Type B pancreatic cell (in vitro differentiated cells): ENCODE measurements around the gene VPS37B. TPM values are rescaled to one million over a fixed set of nuclear protein-coding genes. Genes with fewer than 3 reads are reported as not detected.

Source experiments
- DNase-seq: peaks from one replicate; pipeline ENCODE4 v3.0.0; 2021; ENCODE audit warnings: mixed read lengths; ENCODE audit not compliant: unreplicated experiment; ENCODE audit errors: extremely low spot score
- H3K27ac Mint-ChIP-seq: 2 replicates; pipeline ENCODE4 v1.8.0; 2021; ENCODE audit warnings: mild to moderate bottlenecking, mixed read lengths
- H3K27me3 Mint-ChIP-seq: 2 replicates; pipeline ENCODE4 v1.8.0; 2021; ENCODE audit warnings: mixed read lengths
- H3K36me3 Mint-ChIP-seq: 2 replicates; pipeline ENCODE4 v1.8.0; 2021; ENCODE audit warnings: mixed read lengths
- H3K4me1 Mint-ChIP-seq: one replicate; pipeline ENCODE4 v1.8.0; 2021; ENCODE audit warnings: mixed read lengths; ENCODE audit not compliant: unreplicated experiment
- H3K4me3 Mint-ChIP-seq: 2 replicates; pipeline ENCODE4 v1.8.0; 2021; ENCODE audit warnings: mild to moderate bottlenecking, mixed read lengths
- H3K9me3 Mint-ChIP-seq: 2 replicates; pipeline ENCODE4 v1.8.0; 2021; ENCODE audit warnings: mixed read lengths
- total RNA-seq: library from RNA; stranded (reverse); gene quantifications from 2 replicates; pipeline ENCODE4 v1.2.1, GENCODE V29; 2021; ENCODE audit warnings: low replicate concordance
- TF ChIP-seq, protein P1 (sequence below): fragments of 200-600 bp; sonication (generic); conservative IDR thresholded peaks from 2 replicates; pipeline ENCODE4 v1.5.0; 2021; ENCODE audit warnings: antibody characterized with exemption, mild to moderate bottlenecking

Gene VPS37B
- total RNA-seq, 1 donor from 2014 or later: 32.4 TPM

DNA sequence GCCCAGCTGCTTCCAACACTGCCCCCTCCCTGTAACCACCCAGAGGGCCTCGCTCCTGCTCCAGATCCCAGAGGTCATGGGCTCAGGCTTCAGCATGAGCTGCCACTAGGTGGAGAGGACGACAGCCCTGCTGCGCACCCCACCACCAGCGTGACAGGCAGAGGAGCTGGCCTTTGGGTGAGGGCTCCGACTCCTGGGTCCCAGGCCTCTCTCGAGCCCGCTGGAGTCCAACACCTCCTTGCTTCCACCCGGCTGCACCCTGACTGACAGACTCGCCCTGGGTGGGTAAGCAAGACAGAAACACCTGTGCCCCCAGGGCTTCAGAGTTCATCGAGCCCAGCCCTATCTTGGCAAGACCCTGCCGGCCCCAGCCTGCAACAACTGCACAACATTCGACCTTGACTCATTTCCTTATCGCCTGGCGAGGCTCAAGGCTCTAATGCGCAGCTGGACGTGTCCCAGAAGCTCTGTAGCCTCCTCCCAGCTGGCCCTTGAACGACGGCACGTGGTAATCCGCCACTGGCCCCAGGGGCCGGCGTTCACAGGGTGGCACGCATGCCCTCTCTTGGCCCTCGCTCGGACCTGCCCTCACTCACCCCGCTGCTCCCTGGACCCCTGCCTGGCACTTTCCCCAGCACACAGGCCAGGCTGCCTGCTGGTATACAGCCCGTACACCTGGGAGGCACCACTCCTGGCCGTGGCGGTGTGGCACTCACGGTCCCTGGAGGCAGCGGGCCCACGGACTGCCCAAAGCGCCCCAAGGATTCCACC, 28.0 kb downstream of the VPS37B start:
- no peak for DNase-seq
- no peak overlapping the region for H3K27ac Mint-ChIP-seq
- H3K27me3 Mint-ChIP-seq: no peaks in the 10 kb centered on the region
- H3K4me3 Mint-ChIP-seq: no peak overlapping the region
- H3K9me3 Mint-ChIP-seq: no peaks in the 10 kb centered on the region
- TF ChIP-seq, protein P1, sequence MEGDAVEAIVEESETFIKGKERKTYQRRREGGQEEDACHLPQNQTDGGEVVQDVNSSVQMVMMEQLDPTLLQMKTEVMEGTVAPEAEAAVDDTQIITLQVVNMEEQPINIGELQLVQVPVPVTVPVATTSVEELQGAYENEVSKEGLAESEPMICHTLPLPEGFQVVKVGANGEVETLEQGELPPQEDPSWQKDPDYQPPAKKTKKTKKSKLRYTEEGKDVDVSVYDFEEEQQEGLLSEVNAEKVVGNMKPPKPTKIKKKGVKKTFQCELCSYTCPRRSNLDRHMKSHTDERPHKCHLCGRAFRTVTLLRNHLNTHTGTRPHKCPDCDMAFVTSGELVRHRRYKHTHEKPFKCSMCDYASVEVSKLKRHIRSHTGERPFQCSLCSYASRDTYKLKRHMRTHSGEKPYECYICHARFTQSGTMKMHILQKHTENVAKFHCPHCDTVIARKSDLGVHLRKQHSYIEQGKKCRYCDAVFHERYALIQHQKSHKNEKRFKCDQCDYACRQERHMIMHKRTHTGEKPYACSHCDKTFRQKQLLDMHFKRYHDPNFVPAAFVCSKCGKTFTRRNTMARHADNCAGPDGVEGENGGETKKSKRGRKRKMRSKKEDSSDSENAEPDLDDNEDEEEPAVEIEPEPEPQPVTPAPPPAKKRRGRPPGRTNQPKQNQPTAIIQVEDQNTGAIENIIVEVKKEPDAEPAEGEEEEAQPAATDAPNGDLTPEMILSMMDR: peak; percentile 43
- H3K4me1 Mint-ChIP-seq: peaks cover 23% of the 10 kb centered on the region
- peaks cover 22% of the 10 kb centered on the region for H3K36me3 Mint-ChIP-seq

GRCh38 chr12:122866950-122867607, 28.8 kb downstream of the VPS37B start:
- Mint-ChIP-seq H3K27ac (peak overlapping the region; percentile 51), H3K4me3 (no peak overlapping the region), H3K36me3 (peaks cover 19% of the 10 kb centered on the region), H3K27me3 (no peaks in the 10 kb centered on the region), H3K4me1 (peaks cover 15% of the 10 kb centered on the region), H3K9me3 (no peaks in the 10 kb centered on the region)
- TF ChIP-seq, protein P1: no peak
- no peak for DNase-seq

DNA sequence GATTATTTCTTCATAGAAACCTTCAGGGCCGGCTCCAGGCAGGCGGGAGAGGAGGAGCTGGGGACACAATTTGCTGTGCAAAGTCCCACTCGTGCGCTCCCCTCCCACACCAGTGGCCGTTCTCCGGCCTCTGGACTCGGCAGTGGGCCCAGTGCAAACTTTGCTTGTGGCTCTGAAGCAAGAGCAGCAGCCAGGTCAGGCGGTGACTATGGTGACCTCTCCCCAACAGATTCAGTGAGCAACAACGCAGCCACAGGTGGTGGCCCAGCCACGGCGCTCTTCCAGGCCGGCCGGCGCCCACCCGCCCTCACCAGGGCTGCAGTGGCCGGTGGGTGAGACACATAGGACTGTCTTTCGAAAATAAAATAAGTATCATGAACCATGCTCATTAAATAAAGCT, 29.5 kb downstream of the VPS37B start:
- Mint-ChIP-seq H3K27ac (peak overlapping the region; percentile 51), H3K4me3 (no peak overlapping the region), H3K27me3 (no peaks in the 10 kb centered on the region), H3K4me1 (peaks cover 8% of the 10 kb centered on the region), H3K9me3 (no peaks in the 10 kb centered on the region), H3K36me3 (peaks cover 15% of the 10 kb centered on the region)
- TF ChIP-seq, protein P1: no peak
- no peak for DNase-seq

DNA sequence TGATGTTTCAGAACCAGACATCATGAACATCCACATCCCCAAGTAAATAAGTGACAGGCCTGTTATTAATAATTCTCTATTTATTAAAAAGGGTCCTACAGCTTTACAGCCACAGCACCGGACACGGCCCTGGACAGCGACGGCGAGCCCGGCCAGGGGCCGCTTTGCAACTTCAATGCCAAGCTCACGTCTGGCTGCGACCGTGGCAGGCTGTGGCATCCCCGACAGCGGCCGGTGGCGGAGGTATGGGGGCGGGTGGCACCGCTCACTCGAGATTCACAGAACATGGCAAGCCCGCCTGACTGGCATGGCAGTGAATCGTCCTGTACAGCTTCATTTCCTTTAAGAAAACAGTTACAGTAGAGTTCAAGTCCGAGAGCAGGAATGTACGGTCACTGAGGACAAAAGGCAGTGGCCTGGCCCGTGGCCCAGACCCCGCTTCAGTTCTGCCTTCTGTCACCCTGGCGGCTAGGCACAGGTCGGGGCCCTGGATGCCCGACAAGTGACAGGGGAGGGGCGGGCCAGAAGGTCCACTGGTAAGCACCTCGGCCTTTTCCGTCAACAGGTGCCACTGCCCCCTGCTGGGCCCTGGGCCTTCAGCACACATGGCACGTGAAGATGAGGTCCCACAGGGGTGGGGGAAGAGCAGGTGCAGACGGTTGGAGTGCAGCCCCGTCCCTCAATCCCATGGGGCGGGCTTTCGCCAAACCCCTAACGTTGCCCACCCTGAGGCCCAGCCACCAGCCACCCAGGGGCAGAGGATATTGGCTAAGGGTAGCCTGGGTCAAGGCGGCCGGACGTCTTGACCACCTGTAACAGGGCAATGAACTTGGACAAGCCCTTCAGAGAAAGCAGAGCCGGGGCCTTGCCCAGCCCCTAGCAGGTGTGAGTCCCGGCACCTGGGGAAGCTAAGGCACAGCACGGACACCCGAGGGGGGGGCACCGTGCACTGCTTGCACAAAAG, 30.4 kb downstream of the VPS37B start:
- Mint-ChIP-seq H3K36me3 (peaks cover 15% of the 10 kb centered on the region), H3K27ac (no peak overlapping the region), H3K4me3 (no peak overlapping the region), H3K9me3 (no peaks in the 10 kb centered on the region), H3K27me3 (no peaks in the 10 kb centered on the region), H3K4me1 (no peaks in the 10 kb centered on the region)
- DNase-seq: no peak
- TF ChIP-seq, protein P1: peak; percentile 52

DNA sequence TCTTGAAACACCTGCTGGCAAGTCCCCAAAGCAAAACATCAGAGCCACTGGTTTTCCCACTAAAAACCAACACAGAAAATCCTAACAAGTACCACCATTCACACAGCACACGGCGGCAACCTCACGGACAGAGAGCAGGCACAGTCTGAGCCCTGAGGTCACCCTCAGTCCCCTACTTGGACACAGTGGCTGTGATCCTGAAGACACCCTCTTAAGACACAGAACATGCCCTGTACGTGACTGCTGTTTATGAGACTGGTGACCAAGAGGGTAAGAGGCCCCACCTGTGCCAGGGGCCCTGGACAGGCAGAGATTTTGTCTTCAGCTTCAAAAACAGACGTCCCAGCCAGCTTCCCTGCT, 31.1 kb downstream of the VPS37B start:
- H3K27me3 Mint-ChIP-seq: no peaks in the 10 kb centered on the region
- DNase-seq: no peak
- no peaks in the 10 kb centered on the region for H3K9me3 Mint-ChIP-seq
- no peak overlapping the region for H3K27ac Mint-ChIP-seq
- H3K4me1 Mint-ChIP-seq: no peaks in the 10 kb centered on the region
- H3K36me3 Mint-ChIP-seq: peaks cover 14% of the 10 kb centered on the region
- TF ChIP-seq, protein P1: no peak
- H3K4me3 Mint-ChIP-seq: no peak overlapping the region
